Vagina (tissue), 2 donors: ENCODE results near the gene TEF.
A peak's percentile ranks its signal among the peaks of the same experiment; 100 is the strongest.

Experiments used
- POLR2A ChIP-seq, 2 donors: fragments of 450-650 bp; IDR thresholded peaks; one replicate each; pipeline ENCODE4 v1.6.1; 2017; ENCODE audit warnings: antibody characterized with exemption in 2 of 2, mild to moderate bottlenecking in 2 of 2, moderate library complexity in 2 of 2
- POLR2AphosphoS5 ChIP-seq, 2 donors: sonication (generic); formaldehyde crosslinking; IDR thresholded peaks; one replicate each; pipeline ENCODE4 v1.9.0; 2017; ENCODE audit warnings: antibody characterized with exemption in 2 of 2, mild to moderate bottlenecking in 2 of 2, low read depth in 1 of 2; ENCODE audit not compliant: insufficient read depth in 1 of 2
- TF ChIP-seq, protein P1 (sequence below), 3 experiments: fragments of 450-650 bp in 2 of 3; fragments of 200-600 bp in 1 of 3; sonication (generic) in 1 of 3; IDR thresholded peaks; one replicate each; pipeline ENCODE4 v1.5.1; 2017 to 2019; ENCODE audit warnings: antibody characterized with exemption in 3 of 3, mild to moderate bottlenecking in 2 of 3, moderate library complexity in 2 of 3

DNA sequence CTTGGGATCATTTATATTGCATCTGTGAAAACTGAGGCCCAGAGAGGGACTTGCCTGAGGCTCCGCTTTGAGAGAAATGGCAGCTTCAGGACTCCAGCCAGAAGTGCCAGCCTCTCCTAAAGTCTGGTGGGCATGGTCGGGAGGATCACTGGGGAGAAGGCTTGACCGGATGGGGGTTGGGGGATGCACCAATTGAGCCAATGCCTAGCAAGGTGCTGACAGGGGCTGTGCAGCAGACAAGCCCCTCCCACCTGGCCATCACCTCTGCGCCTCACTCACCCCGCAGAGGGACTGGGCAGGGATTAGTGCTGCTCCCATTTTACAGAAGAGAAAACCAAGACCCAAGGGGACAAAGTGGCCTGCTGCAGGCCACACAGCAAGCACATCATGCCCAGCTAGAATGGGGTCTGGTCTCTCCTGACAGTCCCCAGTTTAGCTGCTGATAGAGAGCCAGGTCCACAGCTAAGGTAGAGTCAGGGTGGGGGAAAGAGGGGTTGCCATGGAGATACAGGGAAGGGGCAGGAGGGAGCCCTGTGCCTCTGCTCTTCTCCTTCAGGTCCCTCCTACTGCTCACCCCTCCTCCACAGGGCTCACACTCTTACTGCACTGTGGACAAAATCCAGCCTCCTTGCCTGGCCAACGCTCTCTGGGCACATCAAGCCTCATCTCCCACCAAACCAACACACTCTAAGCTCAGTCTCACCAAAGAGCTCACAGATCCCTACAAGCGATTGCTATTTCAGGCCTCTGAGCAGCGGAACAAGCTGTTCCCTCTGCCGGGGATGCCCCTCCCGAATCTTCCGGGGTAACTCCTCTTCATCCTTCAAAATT lies 29.5 kb downstream of the TEF start:
- no peak for TF ChIP-seq POLR2A (IDR thresholded peaks at IDR 0.05)
- TF ChIP-seq, protein P1, sequence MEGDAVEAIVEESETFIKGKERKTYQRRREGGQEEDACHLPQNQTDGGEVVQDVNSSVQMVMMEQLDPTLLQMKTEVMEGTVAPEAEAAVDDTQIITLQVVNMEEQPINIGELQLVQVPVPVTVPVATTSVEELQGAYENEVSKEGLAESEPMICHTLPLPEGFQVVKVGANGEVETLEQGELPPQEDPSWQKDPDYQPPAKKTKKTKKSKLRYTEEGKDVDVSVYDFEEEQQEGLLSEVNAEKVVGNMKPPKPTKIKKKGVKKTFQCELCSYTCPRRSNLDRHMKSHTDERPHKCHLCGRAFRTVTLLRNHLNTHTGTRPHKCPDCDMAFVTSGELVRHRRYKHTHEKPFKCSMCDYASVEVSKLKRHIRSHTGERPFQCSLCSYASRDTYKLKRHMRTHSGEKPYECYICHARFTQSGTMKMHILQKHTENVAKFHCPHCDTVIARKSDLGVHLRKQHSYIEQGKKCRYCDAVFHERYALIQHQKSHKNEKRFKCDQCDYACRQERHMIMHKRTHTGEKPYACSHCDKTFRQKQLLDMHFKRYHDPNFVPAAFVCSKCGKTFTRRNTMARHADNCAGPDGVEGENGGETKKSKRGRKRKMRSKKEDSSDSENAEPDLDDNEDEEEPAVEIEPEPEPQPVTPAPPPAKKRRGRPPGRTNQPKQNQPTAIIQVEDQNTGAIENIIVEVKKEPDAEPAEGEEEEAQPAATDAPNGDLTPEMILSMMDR (IDR thresholded peaks at IDR 0.05): no peak
- peak; percentile 53 to 68 for TF ChIP-seq POLR2AphosphoS5 (IDR thresholded peaks at IDR 0.05; ENCODE audit: insufficient read depth in 1 of 2, low read depth in 1 of 2)
